Activated CD8-positive, alpha-beta T cell treated with anti-CD3 and anti-CD28 coated beads for 36 hours (primary cell): ENCODE results near the gene ADORA2A. TPM values are rescaled to one million over a fixed set of nuclear protein-coding genes. Genes with fewer than 3 reads are reported as not detected.

Source experiments
- ATAC-seq: fragments of 200-7000 bp; cut with Tn5 transposase; one replicate; pipeline ENCODE4 v1.10.0; 2021; ENCODE audit warnings: mild to moderate bottlenecking, moderate library complexity
- CTCF ChIA-PET: fragments of 350-600 bp; sonication (Branson Sonifier 250); formaldehyde crosslinking; loops from one replicate; lab custom pipeline; 2021; ENCODE audit warnings: antibody characterized with exemption; lab: Charles Lee
- POLR2A ChIA-PET: fragments of 350-600 bp; sonication (Branson Sonifier 250); formaldehyde crosslinking; loops from one replicate; lab custom pipeline; 2021; ENCODE audit warnings: antibody characterized with exemption; lab: Charles Lee
- DNase-seq: peaks from one replicate; pipeline ENCODE4 v3.0.0-alpha.2; 2020
- H3K27ac Mint-ChIP-seq: one replicate; pipeline ENCODE4 v1.8.0; 2021; ENCODE audit warnings: mild to moderate bottlenecking, mixed read lengths
- H3K27me3 Mint-ChIP-seq: one replicate; pipeline ENCODE4 v1.8.0; 2021; ENCODE audit warnings: mixed read lengths
- H3K36me3 Mint-ChIP-seq: one replicate; pipeline ENCODE4 v1.8.0; 2021; ENCODE audit warnings: low read depth, mixed read lengths
- H3K4me1 Mint-ChIP-seq: one replicate; pipeline ENCODE4 v1.8.0; 2021; ENCODE audit warnings: low read depth, mixed read lengths
- H3K4me3 Mint-ChIP-seq: one replicate; pipeline ENCODE4 v1.8.0; 2021; ENCODE audit warnings: mild to moderate bottlenecking, moderate library complexity, mixed read lengths
- H3K9me3 Mint-ChIP-seq: one replicate; pipeline ENCODE4 v1.8.0; 2021; ENCODE audit warnings: mixed read lengths
- CTCF ChIP-seq: fragments of 200-600 bp; IDR thresholded peaks from one replicate; pipeline ENCODE4 v1.8.0; 2022; ENCODE audit warnings: antibody characterized with exemption, mild to moderate bottlenecking
- intact Hi-C: fragments of 100-400 bp; cut with micrococcal nuclease; formaldehyde crosslinking; loops from one replicate; pipeline ENCODE4 v1.10.0; 2022
- total RNA-seq, 2 experiments: library from RNA; stranded (reverse); gene quantifications; one replicate each; pipeline ENCODE4 v1.2.3, GENCODE V29; 2021

Gene ADORA2A
- total RNA-seq, 2 experiments from 2014 or later = 41.4 to 42.9 TPM

GRCh38 chr22:24394254-24394653 is 33.1 kb upstream of the ADORA2A start:
- H3K36me3 Mint-ChIP-seq = peaks cover 8% of the 10 kb centered on the region
- H3K4me1 Mint-ChIP-seq = peaks cover 21% of the 10 kb centered on the region
- DNase-seq (no peak), ATAC-seq (no peak)
- ChIA-PET POLR2A (interaction anchor here (0.8 to 1.5 kb wide), 2 partner anchors 9 to 42 kb away, joined by 3 read pairs; no protein-coding TSS in a partner anchor), CTCF (no interaction called here)
- no peak overlapping the region for H3K27ac Mint-ChIP-seq
- no peaks in the 10 kb centered on the region for H3K9me3 Mint-ChIP-seq
- H3K27me3 Mint-ChIP-seq = no peaks in the 10 kb centered on the region
- H3K4me3 Mint-ChIP-seq = no peak overlapping the region
- intact Hi-C loops = no loop called here
- TF ChIP-seq CTCF = no peak

GRCh38 chr22:24398409-24398808 is 29.0 kb upstream of the ADORA2A start:
- CTCF ChIA-PET = interaction anchor here (1.5 kb wide), 1 partner anchor 104 kb away, joined by 3 read pairs; no protein-coding TSS in a partner anchor
- ATAC-seq = no peak
- Mint-ChIP-seq H3K27ac (peak overlapping the region; percentile 51), H3K27me3 (no peaks in the 10 kb centered on the region), H3K9me3 (no peaks in the 10 kb centered on the region), H3K36me3 (peaks cover 23% of the 10 kb centered on the region), H3K4me3 (no peak overlapping the region), H3K4me1 (peaks cover 38% of the 10 kb centered on the region)
- intact Hi-C loops = no loop called here
- POLR2A ChIA-PET = no interaction called here
- no peak for DNase-seq
- no peak for TF ChIP-seq CTCF

- peaks cover 38% of the 10 kb centered on the region for H3K4me1 Mint-ChIP-seq
- POLR2A ChIA-PET = interaction anchor here (0.6 kb wide), 1 partner anchor 171 kb away, joined by 3 read pairs; no protein-coding TSS in a partner anchor
- peaks cover 37% of the 10 kb centered on the region for H3K36me3 Mint-ChIP-seq
- CTCF ChIA-PET = interaction anchor here (1.3 kb wide), 1 partner anchor 210 kb away, joined by 3 read pairs; no protein-coding TSS in a partner anchor
- no peak for TF ChIP-seq CTCF
- H3K4me3 Mint-ChIP-seq = no peak overlapping the region
- peak overlapping the region; percentile 70 for H3K27ac Mint-ChIP-seq
- ATAC-seq (no peak), DNase-seq (no peak)
- no peaks in the 10 kb centered on the region for H3K27me3 Mint-ChIP-seq
- H3K9me3 Mint-ChIP-seq = no peaks in the 10 kb centered on the region
- intact Hi-C loops = no loop called here
Observed at GRCh38 chr22:24400034-24400725, 27.2 kb upstream of the ADORA2A start.

- peaks cover 41% of the 10 kb centered on the region for H3K4me1 Mint-ChIP-seq
- no peaks in the 10 kb centered on the region for H3K9me3 Mint-ChIP-seq
- ATAC-seq (peak; percentile 10), DNase-seq (no peak)
- H3K27me3 Mint-ChIP-seq = no peaks in the 10 kb centered on the region
- peaks cover 32% of the 10 kb centered on the region for H3K36me3 Mint-ChIP-seq
- POLR2A ChIA-PET = interaction anchor here (1.2 kb wide), 1 partner anchor 48 kb away, joined by 4 read pairs; no protein-coding TSS in a partner anchor
- intact Hi-C loops = no loop called here
- peak overlapping the region; percentile 70 for H3K27ac Mint-ChIP-seq
- no peak for TF ChIP-seq CTCF
- CTCF ChIA-PET = interaction anchor here (1.3 kb wide), 1 partner anchor 211 kb away, joined by 3 read pairs; no protein-coding TSS in a partner anchor
- H3K4me3 Mint-ChIP-seq = peak overlapping the region; percentile 12
Observed at GRCh38 chr22:24400726-24401596, 26.4 kb upstream of the ADORA2A start.
